Endothelial cell (in vitro differentiated cells): ENCODE data around the gene TSPAN3. TPM values are rescaled to one million over a fixed set of nuclear protein-coding genes. Genes with fewer than 3 reads are reported as not detected.
A peak's percentile ranks its signal among the peaks of the same experiment; 100 is the strongest.

Source experiments
- DNase-seq: peaks from one replicate; pipeline ENCODE4 v3.0.0; 2021; ENCODE audit warnings: low spot score
- H3K27ac Mint-ChIP-seq: one replicate; pipeline ENCODE4 v1.8.0; 2021; ENCODE audit warnings: mixed read lengths, inconsistent platforms; ENCODE audit not compliant: unreplicated experiment
- H3K27me3 Mint-ChIP-seq: one replicate; pipeline ENCODE4 v1.8.0; 2021; ENCODE audit warnings: mild to moderate bottlenecking, moderate library complexity, mixed read lengths, inconsistent platforms; ENCODE audit not compliant: unreplicated experiment
- H3K36me3 Mint-ChIP-seq: one replicate; pipeline ENCODE4 v1.8.0; 2021; ENCODE audit warnings: mild to moderate bottlenecking, low read depth, mixed read lengths, inconsistent platforms; ENCODE audit not compliant: unreplicated experiment
- H3K4me1 Mint-ChIP-seq: one replicate; pipeline ENCODE4 v1.8.0; 2021; ENCODE audit warnings: mild to moderate bottlenecking, mixed read lengths, inconsistent platforms; ENCODE audit not compliant: unreplicated experiment
- H3K4me3 Mint-ChIP-seq: one replicate; pipeline ENCODE4 v1.8.0; 2021; ENCODE audit warnings: mild to moderate bottlenecking, mixed read lengths, inconsistent platforms; ENCODE audit not compliant: unreplicated experiment
- H3K9me3 Mint-ChIP-seq: one replicate; pipeline ENCODE4 v1.8.0; 2021; ENCODE audit warnings: mixed read lengths, inconsistent platforms; ENCODE audit not compliant: unreplicated experiment
- CTCF ChIP-seq: fragments of 200-600 bp; sonication (generic); IDR thresholded peaks from one replicate; pipeline ENCODE4 v1.5.0; 2021; ENCODE audit warnings: antibody characterized with exemption; ENCODE audit not compliant: unreplicated experiment
- total RNA-seq: library from RNA; stranded (reverse); fragmentation: NEBNext Ultra II Directional; extraction: Animal tissue kit (Norgen Biotek cat#: 25700); gene quantifications from one replicate; pipeline ENCODE4 v1.2.1, GENCODE V29; 2021; ENCODE audit not compliant: unreplicated experiment

The TSPAN3 gene
- total RNA-seq, 1 donor from 2014 or later = 140 TPM

GRCh38 chr15:77064539-77065308 is 6.2 kb downstream of the TSPAN3 start:
- no peak for TF ChIP-seq CTCF
- Mint-ChIP-seq H3K27ac (peak overlapping the region; percentile 73), H3K27me3 (no peaks in the 10 kb centered on the region), H3K36me3 (no peaks in the 10 kb centered on the region), H3K9me3 (no peaks in the 10 kb centered on the region), H3K4me3 (no peak overlapping the region), H3K4me1 (peaks cover 17% of the 10 kb centered on the region)
- DNase-seq = no peak

- no peaks in the 10 kb centered on the region for H3K27me3 Mint-ChIP-seq
- no peak overlapping the region for H3K27ac Mint-ChIP-seq
- TF ChIP-seq CTCF = no peak
- no peak for DNase-seq
- no peaks in the 10 kb centered on the region for H3K36me3 Mint-ChIP-seq
- no peak overlapping the region for H3K4me3 Mint-ChIP-seq
- peaks cover 13% of the 10 kb centered on the region for H3K4me1 Mint-ChIP-seq
- no peaks in the 10 kb centered on the region for H3K9me3 Mint-ChIP-seq
Measured at GRCh38 chr15:77064063-77064462, 6.8 kb downstream of the TSPAN3 start.

DNA sequence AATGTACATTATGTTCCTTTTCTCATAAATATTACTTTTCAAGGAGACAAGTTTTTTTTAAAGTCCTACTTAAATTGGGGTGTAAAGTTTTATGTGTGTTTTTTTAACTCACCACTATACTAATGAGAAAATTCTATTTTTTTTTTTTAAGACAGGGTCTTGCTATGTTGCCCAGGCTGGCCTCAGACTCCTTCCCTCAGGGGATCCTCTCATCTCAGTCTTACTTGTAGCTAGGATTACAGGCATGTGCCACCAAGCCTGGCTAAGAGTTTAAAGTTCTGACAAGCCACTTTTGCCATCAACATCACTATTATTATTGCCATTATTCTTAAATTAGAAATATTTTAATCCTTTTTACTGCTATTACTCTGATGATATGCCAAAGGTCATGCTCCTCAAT is 7.7 kb downstream of the TSPAN3 start:
- no peaks in the 10 kb centered on the region for H3K27me3 Mint-ChIP-seq
- DNase-seq = no peak
- no peak overlapping the region for H3K4me3 Mint-ChIP-seq
- H3K9me3 Mint-ChIP-seq = no peaks in the 10 kb centered on the region
- peaks cover 13% of the 10 kb centered on the region for H3K4me1 Mint-ChIP-seq
- no peaks in the 10 kb centered on the region for H3K36me3 Mint-ChIP-seq
- TF ChIP-seq CTCF = no peak
- H3K27ac Mint-ChIP-seq = no peak overlapping the region

GRCh38 chr15:77060546-77060945 is 10.4 kb downstream of the TSPAN3 start:
- H3K4me3 Mint-ChIP-seq = no peak overlapping the region
- TF ChIP-seq CTCF = no peak
- no peak for DNase-seq
- H3K27ac Mint-ChIP-seq = no peak overlapping the region
- peaks cover 13% of the 10 kb centered on the region for H3K4me1 Mint-ChIP-seq
- H3K9me3 Mint-ChIP-seq = no peaks in the 10 kb centered on the region
- no peaks in the 10 kb centered on the region for H3K36me3 Mint-ChIP-seq
- H3K27me3 Mint-ChIP-seq = no peaks in the 10 kb centered on the region

DNA sequence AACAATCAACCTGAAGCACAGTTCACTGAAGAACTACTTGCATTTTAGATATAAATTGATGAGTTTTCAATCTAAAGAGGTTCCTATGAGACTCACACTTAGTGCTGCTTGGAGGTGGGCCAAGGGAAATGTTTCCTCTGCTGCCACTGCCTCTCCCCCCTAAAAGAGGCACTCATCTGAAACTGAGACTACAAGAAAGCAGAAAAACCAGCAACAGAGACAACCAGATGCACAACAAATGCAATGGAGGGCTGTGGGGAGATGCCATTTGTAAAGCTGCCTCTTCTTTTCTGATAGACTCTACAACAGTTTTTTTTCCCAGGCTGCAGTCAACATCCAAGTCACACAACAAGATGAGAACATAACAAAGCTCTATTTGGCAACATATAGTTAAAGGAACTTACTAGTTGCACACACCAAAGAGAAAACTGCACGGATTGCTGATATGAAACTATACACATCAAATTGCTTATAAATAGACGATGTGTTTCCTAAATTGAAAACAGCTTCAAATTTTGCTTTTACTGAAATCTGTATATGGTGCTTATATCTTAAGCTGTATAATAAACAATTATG is 11.0 kb downstream of the TSPAN3 start:
- Mint-ChIP-seq H3K27me3 (no peaks in the 10 kb centered on the region), H3K27ac (no peak overlapping the region), H3K4me1 (peaks cover 11% of the 10 kb centered on the region), H3K36me3 (no peaks in the 10 kb centered on the region), H3K4me3 (no peak overlapping the region), H3K9me3 (no peaks in the 10 kb centered on the region)
- no peak for DNase-seq
- TF ChIP-seq CTCF = no peak
